ENCODE measurements around the gene APOH.

APOH gene

DNA sequence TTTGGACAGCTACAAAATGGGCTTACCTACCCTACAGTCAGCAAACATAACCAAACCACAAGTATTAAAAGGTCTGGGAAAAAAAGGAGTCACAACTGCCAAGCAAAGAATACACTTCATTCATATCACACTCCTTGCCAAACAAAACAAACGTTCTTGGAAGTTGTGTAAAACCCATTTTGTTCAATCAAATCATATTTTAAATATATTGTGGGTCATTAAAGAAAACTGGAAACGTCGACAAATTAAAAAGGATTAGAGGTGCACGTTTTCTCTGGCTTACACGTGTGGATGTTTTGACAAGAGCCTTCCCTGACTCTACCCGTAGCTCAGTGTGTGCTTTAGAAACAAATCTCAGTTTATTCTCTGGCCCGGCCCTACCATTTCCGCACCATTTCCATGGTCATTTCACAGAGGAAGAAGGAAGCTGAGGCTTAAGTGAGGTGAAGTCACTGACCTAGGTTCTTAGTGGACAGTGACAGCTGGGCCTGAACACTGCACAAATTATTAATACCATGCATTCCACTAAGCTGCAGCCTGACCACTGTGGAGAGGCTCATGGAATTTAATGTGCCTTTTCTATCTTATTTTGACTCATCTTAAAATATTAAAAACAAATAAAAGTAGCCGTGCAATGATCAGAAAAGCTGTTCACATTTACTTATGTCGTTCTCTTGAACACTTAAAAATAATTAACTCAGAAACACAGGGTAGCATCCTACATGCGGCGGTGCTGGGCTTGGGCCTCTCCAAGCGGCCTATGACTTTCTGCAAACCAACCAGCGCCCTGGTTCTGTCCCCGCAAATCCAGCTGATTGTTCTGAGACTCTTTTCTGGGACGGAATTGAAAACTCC, 38.2 kb downstream of the APOH start:
- DNase-seq (ENCODE audit: low spot score), result no peak
- in situ Hi-C loops (cut with MboI; ENCODE audit: low pct_unique_long_range_greater_than_20kb, low sequenced_read_pairs, unreplicated experiment), result no loop called here
- TF ChIP-seq, protein P1, sequence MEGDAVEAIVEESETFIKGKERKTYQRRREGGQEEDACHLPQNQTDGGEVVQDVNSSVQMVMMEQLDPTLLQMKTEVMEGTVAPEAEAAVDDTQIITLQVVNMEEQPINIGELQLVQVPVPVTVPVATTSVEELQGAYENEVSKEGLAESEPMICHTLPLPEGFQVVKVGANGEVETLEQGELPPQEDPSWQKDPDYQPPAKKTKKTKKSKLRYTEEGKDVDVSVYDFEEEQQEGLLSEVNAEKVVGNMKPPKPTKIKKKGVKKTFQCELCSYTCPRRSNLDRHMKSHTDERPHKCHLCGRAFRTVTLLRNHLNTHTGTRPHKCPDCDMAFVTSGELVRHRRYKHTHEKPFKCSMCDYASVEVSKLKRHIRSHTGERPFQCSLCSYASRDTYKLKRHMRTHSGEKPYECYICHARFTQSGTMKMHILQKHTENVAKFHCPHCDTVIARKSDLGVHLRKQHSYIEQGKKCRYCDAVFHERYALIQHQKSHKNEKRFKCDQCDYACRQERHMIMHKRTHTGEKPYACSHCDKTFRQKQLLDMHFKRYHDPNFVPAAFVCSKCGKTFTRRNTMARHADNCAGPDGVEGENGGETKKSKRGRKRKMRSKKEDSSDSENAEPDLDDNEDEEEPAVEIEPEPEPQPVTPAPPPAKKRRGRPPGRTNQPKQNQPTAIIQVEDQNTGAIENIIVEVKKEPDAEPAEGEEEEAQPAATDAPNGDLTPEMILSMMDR (IDR thresholded peaks at IDR 0.05; ENCODE audit: extremely low read depth, insufficient read depth, missing control alignments), result no peak

DNA sequence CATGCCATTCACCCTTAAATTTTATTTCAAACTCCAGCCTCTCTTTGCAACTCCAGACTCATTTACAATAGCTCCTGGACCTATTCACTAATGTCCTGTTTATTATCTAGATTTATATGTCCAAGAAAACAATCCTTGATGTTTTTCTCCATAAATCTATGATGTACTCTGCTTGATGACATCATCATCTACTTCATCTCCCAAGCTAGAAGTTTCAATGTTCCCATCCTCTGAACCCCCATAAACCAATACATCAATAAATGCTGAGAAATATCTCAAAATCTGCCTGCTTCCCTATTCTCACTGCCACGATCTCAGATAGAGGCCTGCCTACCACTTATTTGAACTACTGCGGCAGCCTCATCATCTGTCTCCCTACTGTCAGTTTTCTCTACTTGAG, 41.5 kb downstream of the APOH start:
- in situ Hi-C loops (cut with MboI; ENCODE audit: low pct_unique_long_range_greater_than_20kb, low sequenced_read_pairs, unreplicated experiment), result no loop called here
- DNase-seq (ENCODE audit: low spot score), result no peak
- TF ChIP-seq, protein P1 (IDR thresholded peaks at IDR 0.05; ENCODE audit: extremely low read depth, insufficient read depth, missing control alignments), result no peak

DNA sequence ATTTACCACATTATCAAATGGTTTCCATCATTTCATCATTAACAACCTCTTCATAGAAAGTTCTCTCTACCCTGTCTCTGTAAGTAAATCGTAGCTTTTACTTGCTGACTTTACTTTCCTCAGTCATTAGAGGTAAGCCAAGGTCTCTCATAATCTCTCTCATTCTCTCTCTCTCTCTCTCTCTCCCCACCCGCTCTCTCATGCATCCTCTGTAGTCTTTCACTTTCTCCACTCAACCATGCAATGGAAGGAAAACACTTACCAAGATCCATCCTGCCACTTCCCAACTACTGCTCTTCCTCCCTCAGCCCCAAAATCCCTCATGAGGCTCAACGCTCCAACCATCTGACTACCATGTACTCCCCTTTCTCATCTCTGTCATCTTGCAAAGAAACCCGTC, 43.4 kb downstream of the APOH start:
- TF ChIP-seq, protein P1 (IDR thresholded peaks at IDR 0.05; ENCODE audit: extremely low read depth, insufficient read depth, missing control alignments), result no peak
- no peak for DNase-seq (ENCODE audit: low spot score)
- in situ Hi-C loops (cut with MboI; ENCODE audit: low pct_unique_long_range_greater_than_20kb, low sequenced_read_pairs, unreplicated experiment), result no loop called here

DNA sequence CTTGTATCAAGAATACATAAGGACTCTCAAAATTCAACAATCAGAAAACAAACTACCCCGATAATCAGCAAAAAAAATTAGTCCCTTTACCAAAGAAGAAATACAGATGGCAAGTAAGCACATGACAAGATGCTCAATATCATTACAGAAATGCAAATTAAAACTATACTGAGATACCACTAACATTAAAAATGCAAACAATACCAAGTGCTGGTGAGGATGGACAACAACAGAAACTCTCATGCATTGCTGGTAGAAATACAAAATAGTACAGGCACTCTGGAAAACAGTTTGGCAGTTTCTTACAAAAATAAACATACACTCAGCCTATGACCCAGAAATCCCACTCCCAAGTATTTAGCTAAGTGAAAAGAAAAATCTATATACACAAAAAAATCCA, 44.8 kb downstream of the APOH start:
- in situ Hi-C loops (cut with MboI; ENCODE audit: low pct_unique_long_range_greater_than_20kb, low sequenced_read_pairs, unreplicated experiment), result no loop called here
- TF ChIP-seq, protein P1 (IDR thresholded peaks at IDR 0.05; ENCODE audit: extremely low read depth, insufficient read depth, missing control alignments), result no peak
- DNase-seq (ENCODE audit: low spot score), result no peak

DNA sequence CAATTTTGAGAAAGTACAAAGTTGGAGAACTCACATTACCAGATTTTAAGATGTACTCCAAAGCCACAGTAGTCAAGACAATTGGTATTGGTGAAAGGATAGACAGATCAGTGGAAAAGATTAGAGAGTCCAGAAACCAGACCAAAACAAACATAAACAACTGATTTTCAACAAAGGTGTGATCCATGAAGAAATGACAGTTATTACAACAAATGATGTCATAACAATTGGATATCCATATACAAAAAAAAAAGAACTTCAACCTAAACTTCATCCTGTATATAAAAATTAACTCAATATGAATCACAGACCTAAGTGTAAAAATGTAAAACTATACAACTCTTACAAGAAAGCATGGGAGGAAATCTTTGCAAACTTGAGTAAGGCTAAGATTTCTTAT, 45.7 kb downstream of the APOH start:
- TF ChIP-seq, protein P1 (IDR thresholded peaks at IDR 0.05; ENCODE audit: extremely low read depth, insufficient read depth, missing control alignments), result no peak
- no peak for DNase-seq (ENCODE audit: low spot score)
- in situ Hi-C loops (cut with MboI; ENCODE audit: low pct_unique_long_range_greater_than_20kb, low sequenced_read_pairs, unreplicated experiment), result no loop called here

DNA sequence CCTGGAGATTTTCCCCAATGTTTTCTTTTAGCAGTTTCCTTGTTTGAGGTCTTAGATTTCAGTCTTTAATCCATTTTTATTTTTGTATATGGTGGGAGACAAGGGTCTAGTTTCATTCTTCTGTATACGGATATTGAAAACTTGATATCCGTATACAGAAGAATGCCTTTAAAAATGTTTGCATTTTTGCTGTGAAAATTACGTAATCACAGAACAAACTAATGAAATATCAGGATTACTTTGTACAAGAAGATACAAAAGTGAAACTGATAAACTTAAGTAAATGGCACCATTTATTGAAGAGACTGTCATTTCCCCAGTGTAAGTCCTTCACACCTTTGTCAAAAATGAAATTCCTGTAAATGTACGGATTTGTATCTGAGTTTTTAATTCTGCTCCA, 50.6 kb downstream of the APOH start:
- DNase-seq (ENCODE audit: low spot score), result no peak
- in situ Hi-C loops (cut with MboI; ENCODE audit: low pct_unique_long_range_greater_than_20kb, low sequenced_read_pairs, unreplicated experiment), result no loop called here
- TF ChIP-seq, protein P1 (IDR thresholded peaks at IDR 0.05; ENCODE audit: extremely low read depth, insufficient read depth, missing control alignments), result no peak

Measured in GM13977 (cell line).